Uterus (tissue), 4 donors: Measurements from ENCODE around the gene QKI. TPM values are rescaled to one million over a fixed set of nuclear protein-coding genes. Genes with fewer than 3 reads are reported as not detected.

Experiments
- DNase-seq, 2 donors: peaks; one replicate each; pipeline ENCODE4 v3.0.0-alpha.2; 2019 to 2020
- H3K27ac ChIP-seq, 2 donors: fragments of 200-600 bp; sonication (generic); 1 replicate in 1 of 2; 2 replicates in 1 of 2; pipeline ENCODE4 v1.5.1; 2016 to 2018
- H3K27me3 ChIP-seq, 2 donors: fragments of 200-600 bp; sonication (generic); one replicate each; pipeline ENCODE4 v1.5.1; 2018 to 2019; ENCODE audit warnings: control low read depth in 1 of 2
- H3K36me3 ChIP-seq, 2 donors: fragments of 200-600 bp; sonication (generic); one replicate each; pipeline ENCODE4 v1.5.1; 2019; ENCODE audit warnings: control low read depth in 1 of 2
- H3K4me1 ChIP-seq, 2 donors: fragments of 200-600 bp; sonication (generic); one replicate each; pipeline ENCODE4 v1.5.1; 2018 to 2019; ENCODE audit warnings: control low read depth in 1 of 2
- H3K4me3 ChIP-seq, 2 donors: fragments of 200-600 bp; sonication (generic); 1 replicate in 1 of 2; 2 replicates in 1 of 2; pipeline ENCODE4 v1.5.1; 2018 to 2019; ENCODE audit warnings: mild to moderate bottlenecking in 1 of 2
- H3K9me3 ChIP-seq, 2 donors: fragments of 200-600 bp; sonication (generic); one replicate each; pipeline ENCODE4 v1.5.1; 2019; ENCODE audit warnings: control low read depth in 1 of 2
- POLR2A ChIP-seq, 2 donors: fragments of 450-650 bp; IDR thresholded peaks; one replicate each; pipeline ENCODE4 v1.6.1; 2016; ENCODE audit warnings: antibody characterized with exemption in 2 of 2, mild to moderate bottlenecking in 1 of 2, moderate library complexity in 1 of 2
- intact Hi-C: fragments of 100-400 bp; cut with DNase I; formaldehyde crosslinking; loops from one replicate; pipeline ENCODE4 v1.15.1; 2023; ENCODE audit warnings: low total_unique reads
- total RNA-seq, 4 donors: library from RNA; depleted of rRNA in 3 of 4; stranded (reverse); fragments of >200 nt in 3 of 4; gene quantifications; one replicate each; pipeline versions ENCODE4 v1.1.0 to v1.2.4, GENCODE V29; 2014 to 2023
- TF ChIP-seq, protein P1 (sequence below), 4 experiments: fragments of 200-600 bp in 2 of 4; fragments of 450-650 bp in 2 of 4; sonication (generic) in 2 of 4; IDR thresholded peaks; one replicate each; pipeline ENCODE4 v1.5.1; 2016 to 2019; ENCODE audit warnings: antibody characterized with exemption in 4 of 4, mild to moderate bottlenecking in 2 of 4, moderate library complexity in 1 of 4
- donor health status: DM: yes; HTN: yes; CAD: no.

QKI gene
- total RNA-seq, 4 donors from 2014 or later = 93.5 to 213 (median 164) TPM

DNA sequence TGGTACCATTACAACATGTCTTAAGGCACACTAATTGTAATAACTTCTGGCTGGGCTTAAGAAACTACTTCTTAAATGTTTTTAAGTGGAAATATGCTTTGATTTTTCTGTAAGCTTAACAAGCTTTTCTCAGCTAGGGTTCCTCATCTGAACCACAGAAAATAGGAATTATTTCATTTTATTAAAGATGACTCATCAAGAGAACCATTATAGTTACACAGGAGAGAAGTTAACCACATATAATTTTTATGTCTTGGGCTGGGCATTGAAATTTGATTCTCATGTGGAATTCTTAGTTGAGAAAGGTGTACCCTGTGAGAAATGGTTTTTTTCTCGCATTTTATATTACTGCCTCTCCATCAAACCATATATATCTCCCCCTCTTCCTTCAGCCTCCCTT lies 75.1 kb downstream of the QKI start:
- TF ChIP-seq POLR2A (IDR thresholded peaks at IDR 0.05) = no peak
- TF ChIP-seq, protein P1, sequence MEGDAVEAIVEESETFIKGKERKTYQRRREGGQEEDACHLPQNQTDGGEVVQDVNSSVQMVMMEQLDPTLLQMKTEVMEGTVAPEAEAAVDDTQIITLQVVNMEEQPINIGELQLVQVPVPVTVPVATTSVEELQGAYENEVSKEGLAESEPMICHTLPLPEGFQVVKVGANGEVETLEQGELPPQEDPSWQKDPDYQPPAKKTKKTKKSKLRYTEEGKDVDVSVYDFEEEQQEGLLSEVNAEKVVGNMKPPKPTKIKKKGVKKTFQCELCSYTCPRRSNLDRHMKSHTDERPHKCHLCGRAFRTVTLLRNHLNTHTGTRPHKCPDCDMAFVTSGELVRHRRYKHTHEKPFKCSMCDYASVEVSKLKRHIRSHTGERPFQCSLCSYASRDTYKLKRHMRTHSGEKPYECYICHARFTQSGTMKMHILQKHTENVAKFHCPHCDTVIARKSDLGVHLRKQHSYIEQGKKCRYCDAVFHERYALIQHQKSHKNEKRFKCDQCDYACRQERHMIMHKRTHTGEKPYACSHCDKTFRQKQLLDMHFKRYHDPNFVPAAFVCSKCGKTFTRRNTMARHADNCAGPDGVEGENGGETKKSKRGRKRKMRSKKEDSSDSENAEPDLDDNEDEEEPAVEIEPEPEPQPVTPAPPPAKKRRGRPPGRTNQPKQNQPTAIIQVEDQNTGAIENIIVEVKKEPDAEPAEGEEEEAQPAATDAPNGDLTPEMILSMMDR (IDR thresholded peaks at IDR 0.05) = no peak
- Histone ChIP-seq H3K27me3 (no peaks in the 10 kb centered on the region), H3K9me3 (no peaks in the 10 kb centered on the region), H3K27ac (no peak overlapping the region), H3K36me3 (no peaks in the 10 kb centered on the region), H3K4me3 (no peak overlapping the region), H3K4me1 (no peaks in the 10 kb centered on the region)
- no peak for DNase-seq
- intact Hi-C loops = no loop called here

DNA sequence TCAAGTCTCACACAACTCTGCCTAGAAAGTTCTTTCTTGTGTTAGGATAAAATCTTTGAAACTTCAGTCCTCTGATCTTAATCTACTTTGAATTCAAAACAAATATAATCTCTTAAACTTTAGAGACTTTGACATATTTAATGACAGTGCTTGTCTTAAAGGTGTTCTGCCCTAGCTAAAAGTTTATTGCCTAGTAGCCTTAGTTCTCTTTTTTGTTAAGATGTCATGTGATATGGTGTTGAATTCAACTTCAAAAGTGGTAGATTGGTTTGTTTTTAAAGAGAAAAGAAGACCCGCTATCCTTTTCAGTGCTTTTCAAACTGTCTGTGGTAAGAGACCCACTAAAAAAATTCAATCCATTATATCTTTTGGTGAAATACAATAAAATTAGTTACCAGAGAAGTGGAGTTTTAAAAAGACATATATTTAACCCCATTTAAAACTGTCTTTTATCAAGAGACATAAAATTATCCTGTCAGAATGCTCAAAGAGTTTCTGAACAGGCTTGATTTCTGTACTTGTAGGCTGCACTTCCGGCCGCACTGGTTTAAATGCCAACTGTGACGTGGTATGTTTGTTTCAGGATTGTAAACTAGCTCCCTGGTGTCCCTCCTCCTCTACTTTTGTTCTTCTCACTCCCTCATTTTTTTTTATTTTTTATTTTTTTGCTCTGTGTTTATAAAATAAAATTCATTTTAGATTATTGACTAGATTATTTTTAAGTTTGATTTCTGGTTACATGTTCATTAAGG lies 76.5 kb downstream of the QKI start:
- Histone ChIP-seq H3K27ac (peak overlapping the region; percentile 7 to 71), H3K4me3 (no peak overlapping the region), H3K27me3 (no peaks in the 10 kb centered on the region), H3K9me3 (no peaks in the 10 kb centered on the region), H3K4me1 (no peaks in the 10 kb centered on the region), H3K36me3 (no peaks in the 10 kb centered on the region)
- intact Hi-C loops = no loop called here
- peak; percentile 51 to 67 for DNase-seq
- no peak for TF ChIP-seq POLR2A (IDR thresholded peaks at IDR 0.05)
- TF ChIP-seq, protein P1 (IDR thresholded peaks at IDR 0.05) = no peak

DNA sequence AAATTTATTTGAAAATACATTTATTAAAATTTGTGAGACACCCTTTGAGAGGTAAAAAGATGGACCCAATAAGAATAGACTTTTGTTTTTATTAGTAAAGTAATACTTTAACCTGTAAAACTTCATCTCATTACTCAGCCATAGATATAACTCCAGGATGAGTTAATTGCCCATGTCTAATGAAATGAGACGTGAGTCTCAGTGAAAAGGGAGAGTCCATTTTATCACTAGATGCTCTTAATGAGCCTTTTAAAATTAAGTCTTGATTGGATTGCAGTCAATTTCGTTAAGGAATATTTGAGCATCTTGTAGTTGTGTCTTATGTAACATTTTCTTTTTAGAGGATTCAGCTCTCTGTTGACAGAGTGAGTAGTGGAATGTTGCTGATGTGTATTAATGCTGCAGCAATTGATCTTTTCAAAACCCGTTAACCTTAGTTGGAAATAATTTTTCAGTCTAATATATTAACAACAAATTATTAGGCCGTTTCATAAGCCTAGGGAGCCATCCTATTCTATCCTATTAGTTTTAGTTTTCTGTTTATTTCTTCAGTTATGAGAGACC lies 77.3 kb downstream of the QKI start:
- no peak for DNase-seq
- TF ChIP-seq POLR2A (IDR thresholded peaks at IDR 0.05) = no peak
- H3K4me3 ChIP-seq = no peak overlapping the region
- no peaks in the 10 kb centered on the region for H3K36me3 ChIP-seq
- no peaks in the 10 kb centered on the region for H3K4me1 ChIP-seq
- intact Hi-C loops = no loop called here
- H3K27me3 ChIP-seq = no peaks in the 10 kb centered on the region
- no peaks in the 10 kb centered on the region for H3K9me3 ChIP-seq
- H3K27ac ChIP-seq = peak overlapping the region in 1 of 2 donors; percentile 71

GRCh38 chr6:163494279-163494727 lies 79.8 kb downstream of the QKI start:
- TF ChIP-seq POLR2A (IDR thresholded peaks at IDR 0.05) = no peak
- TF ChIP-seq, protein P1 (IDR thresholded peaks at IDR 0.05) = no peak
- Histone ChIP-seq H3K27me3 (no peaks in the 10 kb centered on the region), H3K4me3 (no peak overlapping the region), H3K9me3 (no peaks in the 10 kb centered on the region), H3K4me1 (no peaks in the 10 kb centered on the region), H3K36me3 (no peaks in the 10 kb centered on the region), H3K27ac (no peak overlapping the region)
- intact Hi-C loops = no loop called here
- no peak for DNase-seq

DNA sequence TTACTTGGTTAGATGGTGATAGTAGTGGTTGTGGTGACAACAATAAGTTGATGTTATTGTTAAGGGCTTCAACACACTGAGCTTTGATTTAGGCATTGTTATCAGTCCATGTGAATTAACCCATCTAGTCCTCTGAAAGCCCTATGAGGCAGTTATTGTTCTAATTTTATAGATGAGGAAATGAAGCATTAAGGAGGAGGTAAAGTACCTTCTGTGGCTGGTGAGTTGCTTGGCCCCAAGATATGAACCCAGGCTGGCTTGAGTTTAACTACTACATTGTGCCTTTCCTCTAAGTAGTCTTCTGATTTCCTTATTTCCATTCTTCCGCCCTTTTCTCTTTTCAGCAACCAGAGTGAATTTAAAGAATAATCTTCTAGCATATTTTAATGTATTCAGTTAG lies 81.7 kb downstream of the QKI start:
- H3K27me3 ChIP-seq = no peaks in the 10 kb centered on the region
- intact Hi-C loops = no loop called here

More for the DNA sequence above, 81.7 kb downstream of the QKI start:
- no peak for TF ChIP-seq POLR2A (IDR thresholded peaks at IDR 0.05)
- TF ChIP-seq, protein P1 (IDR thresholded peaks at IDR 0.05) = no peak
- Histone ChIP-seq H3K9me3 (no peaks in the 10 kb centered on the region), H3K4me1 (no peaks in the 10 kb centered on the region), H3K27ac (no peak overlapping the region), H3K4me3 (no peak overlapping the region), H3K36me3 (no peaks in the 10 kb centered on the region)
- no peak for DNase-seq
